Urothelium cell line (cell line): ENCODE measurements around the gene SPRR1A.
"Not testable (repeated sequence)": the region's sequence is repeated elsewhere in the genome, so short reads cannot be mapped to it uniquely, and the experiment has no call there.

ENCODE experiments used
- DNase-seq: peaks from one replicate; pipeline ENCODE4 v3.0.0; 2011; ENCODE audit warnings: low spot score, mixed read lengths
- FAIRE-seq: peaks from 2 replicates; lab custom pipeline; 2011; peaks lifted over from hg19 to GRCh38; lab: Jason Lieb, UNC

The SPRR1A gene

DNA sequence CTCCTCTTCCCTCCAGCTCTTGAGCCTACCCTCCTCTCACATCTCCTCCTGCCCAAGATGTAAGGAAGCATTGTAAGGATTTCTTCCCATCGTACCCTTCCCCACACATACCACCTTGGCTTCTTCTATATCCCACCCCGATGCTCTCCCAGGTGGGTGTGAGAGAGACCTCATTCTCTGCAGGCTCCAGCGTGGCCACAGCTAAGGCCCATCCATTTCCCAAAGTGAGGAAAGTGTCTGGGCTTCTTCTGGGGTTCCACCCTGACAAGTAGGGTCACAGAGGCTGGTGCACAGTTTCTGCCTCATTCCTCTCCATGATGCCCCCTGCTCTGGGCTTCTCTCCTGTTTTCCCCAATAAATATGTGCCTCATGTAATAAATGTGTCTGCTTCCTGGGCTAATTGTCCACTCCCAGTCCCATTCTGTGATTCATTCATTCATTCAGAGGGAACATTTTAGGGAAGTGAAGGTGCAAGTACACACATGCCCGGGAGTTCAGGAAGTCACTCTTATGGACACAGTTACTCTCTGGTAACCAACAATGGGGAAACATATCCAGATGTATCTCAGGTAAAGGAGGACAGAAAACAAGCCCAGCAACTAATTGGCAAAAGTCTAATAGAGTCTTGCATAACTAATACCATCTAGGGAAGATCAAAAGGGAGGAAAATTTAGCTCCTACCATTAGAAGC, 11.5 kb upstream of the SPRR1A start:
- no peak for FAIRE-seq

DNA sequence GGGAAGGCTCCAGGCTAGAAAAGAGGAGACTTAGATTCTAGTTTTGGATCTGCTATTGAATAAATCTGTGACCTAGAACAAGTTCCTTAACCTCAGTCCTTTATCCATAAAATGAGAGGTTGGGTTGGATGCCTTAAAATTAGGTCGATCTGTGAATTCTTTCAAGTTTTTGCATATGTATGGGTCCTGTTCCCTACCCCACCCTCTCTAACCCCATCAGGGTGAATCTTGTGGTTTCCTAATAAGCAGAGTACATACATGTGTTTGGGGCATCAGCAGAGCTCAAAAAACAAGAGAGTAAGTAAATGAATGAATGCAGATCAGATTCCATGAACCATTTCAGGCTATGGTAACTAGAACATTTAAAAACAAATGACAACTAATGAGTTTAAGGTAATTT, 7.2 kb upstream of the SPRR1A start:
- no peak for DNase-seq

More for the DNA sequence above, 11.5 kb upstream of the SPRR1A start:
- no peak for DNase-seq

GRCh38 chr1:152977614-152978013, 6.3 kb upstream of the SPRR1A start:
- FAIRE-seq = no peak
- no peak for DNase-seq

More for the DNA sequence above, 7.2 kb upstream of the SPRR1A start:
- no peak for FAIRE-seq

DNA sequence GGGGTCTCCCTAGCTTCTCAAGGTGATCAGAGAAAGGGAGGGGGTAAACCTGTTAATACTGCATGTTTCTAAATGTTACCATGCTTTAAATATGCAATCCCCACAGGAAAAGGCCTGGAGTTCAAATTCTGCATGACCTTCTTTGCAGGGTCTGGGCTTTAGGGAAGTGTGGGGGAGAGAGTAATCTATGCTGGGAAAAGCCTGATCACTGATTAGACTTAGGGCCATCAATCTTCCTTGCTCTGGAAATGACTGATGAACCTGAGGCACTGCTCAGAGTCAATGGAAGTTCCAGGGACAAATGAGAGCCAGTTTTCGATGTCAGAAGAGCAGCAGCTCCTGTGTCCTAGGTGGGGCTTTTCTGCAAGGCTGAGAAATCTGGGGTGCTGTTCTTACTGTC, 3.2 kb upstream of the SPRR1A start:
- no peak for FAIRE-seq
- DNase-seq = no peak

DNA sequence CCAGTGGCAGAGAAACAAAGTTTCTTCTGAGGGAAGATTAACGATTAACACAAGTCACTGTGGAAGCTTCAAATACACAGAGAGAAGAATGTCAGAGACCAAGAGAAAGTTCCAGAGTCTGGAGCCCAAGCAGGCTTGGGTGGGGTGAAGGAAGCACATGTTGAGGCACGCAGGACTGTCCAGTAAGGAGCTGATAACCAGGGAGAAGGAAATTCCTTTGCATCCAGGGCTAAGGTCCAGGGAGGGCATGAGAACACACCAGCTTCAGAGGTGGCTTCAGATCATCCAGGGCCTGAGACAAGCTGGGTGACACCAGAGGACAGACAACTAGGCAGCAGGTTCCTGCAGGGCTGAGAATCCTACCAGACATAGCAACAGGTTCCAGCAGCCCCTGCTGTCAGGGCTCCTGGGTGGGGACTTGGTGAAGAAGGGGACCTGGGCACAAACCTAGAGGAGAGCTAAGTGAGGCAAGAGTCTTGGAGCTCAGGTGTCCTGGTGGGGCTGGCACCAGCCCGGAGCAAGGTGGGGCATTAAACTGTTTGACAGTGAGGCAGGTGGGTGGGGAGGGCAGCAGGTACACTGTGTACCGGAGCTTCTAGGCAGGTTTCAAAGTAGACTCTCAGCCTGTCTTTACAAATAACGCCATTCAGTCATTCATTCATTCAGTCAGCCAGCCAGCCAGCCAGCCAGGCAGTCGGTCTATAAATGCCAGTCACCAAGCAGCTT, 2.6 kb upstream of the SPRR1A start:
- FAIRE-seq (no peak), DNase-seq (no peak)

- FAIRE-seq = no peak
- no peak for DNase-seq
Measured at GRCh38 chr1:152982076-152982475, 1.8 kb upstream of the SPRR1A start.

GRCh38 chr1:152983234-152983633, 647 bp upstream of the SPRR1A start:
- DNase-seq (no peak), FAIRE-seq (no peak)

DNA sequence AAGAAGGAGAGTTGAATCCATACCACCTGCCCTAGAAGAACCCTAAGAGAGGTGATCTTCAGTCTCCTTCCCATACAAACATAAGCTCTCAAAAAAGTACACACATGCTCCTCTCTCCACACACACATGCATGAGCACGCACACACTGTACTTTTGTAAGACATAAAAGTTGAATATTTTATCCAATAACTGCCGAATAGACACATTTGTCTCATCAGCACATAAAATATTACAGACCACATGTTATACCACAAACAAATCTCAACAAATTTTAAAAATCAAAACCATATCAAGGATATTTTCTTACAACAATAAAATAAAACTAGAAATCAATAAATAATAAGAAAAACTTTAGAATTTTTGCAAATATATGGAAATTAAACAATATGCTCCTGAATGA, 2.7 kb downstream of the SPRR1A start:
- FAIRE-seq (no peak), DNase-seq (no peak)

DNA sequence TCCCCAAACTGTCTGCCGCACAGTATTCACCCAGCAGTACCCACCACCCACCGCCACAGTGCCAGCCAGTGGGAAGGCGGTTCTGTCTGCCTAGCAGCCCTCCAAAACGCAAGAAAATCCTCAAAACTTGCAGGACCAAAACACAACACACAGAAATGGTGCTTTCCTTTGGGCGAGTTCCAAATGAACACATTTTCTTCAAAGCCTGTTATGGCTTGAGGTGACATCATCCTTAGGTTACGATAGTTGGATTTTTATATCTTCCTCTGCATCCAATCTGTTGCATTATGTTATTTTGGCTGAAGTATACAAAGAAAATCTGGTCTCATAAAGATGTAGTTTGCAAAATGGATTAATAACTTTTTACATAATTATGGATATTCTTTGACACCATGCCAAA, 9.3 kb downstream of the SPRR1A start:
- FAIRE-seq (peak; percentile 32), DNase-seq (no peak)

DNA sequence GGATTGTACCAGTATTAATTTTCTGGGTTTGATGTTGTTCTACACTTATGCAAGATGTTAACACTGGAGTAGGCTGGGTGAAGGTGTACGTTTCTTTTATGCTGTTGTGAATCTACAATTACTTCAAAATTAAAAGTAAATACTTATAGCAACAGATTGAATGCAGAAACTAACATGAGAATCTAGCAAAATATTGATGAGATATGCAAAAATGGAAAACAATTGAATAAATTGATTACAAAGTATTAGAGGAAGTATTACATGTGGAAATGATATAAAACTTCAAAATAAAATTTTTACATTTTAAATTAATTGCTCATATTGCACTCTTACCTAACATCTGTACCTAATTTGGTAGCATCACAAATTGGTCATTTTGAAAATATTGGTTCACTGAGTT, 12.0 kb downstream of the SPRR1A start:
- DNase-seq (no peak), FAIRE-seq (no peak)

DNA sequence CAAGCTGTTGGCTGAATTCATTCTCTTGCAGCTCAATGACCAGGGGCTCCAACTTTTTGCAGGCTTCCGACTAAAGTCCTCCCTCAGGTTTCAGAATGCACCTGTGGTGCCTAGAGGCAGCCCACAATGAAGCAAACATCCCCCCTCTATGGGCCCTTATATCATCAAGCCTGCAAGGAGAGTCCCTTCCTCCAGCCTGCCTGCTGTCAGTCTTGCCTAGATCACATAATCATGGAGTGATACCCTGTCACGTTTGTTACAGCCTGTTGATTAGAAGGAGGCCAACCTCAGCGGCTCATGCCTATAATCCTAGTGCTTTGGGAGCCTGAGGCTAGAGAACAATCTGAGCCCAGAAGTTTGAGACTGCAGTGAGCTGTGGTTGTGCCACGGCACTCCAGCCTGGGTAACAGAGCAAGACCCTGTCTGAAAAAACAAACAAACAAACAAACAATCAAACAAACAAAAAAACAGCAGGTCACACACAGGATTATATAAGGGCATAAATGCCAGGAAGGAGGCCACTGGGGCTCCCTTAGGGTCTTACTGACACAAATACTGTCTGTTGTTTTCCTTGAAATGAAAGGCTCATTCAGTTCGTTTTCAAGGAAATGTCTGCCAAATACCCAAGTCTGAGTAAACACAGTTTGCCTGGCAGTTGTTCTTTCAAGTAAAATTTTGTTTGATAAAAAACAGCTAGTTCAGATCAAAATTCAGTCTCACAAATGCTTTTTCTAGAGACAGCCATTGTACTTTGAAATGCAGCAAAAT, 12.9 kb downstream of the SPRR1A start:
- no peak for FAIRE-seq
- DNase-seq = no peak

DNA sequence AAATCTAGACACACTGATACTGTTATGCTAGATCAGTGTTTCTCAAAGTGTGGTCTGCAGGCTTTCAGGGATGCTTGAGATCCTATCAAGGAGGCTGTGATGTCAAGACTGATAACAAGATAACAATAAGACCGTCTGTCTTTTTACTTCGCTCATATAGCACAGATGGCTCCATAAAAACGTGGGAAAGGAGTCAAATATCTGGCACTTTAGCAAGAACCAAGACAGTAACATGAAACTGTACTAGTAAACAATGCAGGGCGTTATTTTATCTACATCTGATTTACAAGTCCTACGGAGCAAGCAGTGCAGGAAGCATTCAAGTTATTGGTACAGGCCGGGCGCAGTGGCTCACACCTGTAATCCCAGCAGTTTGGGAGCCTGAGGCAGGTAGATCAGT, 14.0 kb downstream of the SPRR1A start:
- DNase-seq (no peak), FAIRE-seq (no peak)

DNA sequence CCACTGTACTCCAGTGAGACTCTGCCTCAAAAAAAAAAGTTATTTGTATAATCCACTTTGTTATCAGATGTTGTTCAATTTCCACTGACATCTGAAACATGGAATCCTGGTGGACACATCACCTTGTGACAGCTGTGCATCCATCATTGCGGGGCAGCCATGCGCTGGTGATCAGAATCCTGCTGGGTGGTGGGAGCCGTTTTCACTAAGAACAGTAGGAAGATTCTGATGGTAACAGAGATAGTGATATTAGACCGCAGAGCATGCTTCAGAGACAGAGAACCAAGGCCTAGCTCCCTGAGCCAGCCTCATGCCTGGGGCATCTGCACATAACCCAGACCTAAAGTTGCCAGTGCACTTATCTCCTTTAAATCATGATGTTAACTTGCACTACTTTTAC, 14.6 kb downstream of the SPRR1A start:
- DNase-seq (no peak), FAIRE-seq (no peak)

GRCh38 chr1:152999818-153000217, 15.9 kb downstream of the SPRR1A start:
- FAIRE-seq = no peak

GRCh38 chr1:153000294-153000693, 16.4 kb downstream of the SPRR1A start:
- DNase-seq (no peak), FAIRE-seq (no peak)

More at GRCh38 chr1:152999818-153000217, 15.9 kb downstream of the SPRR1A start:
- no peak for DNase-seq

- DNase-seq (no peak), FAIRE-seq (no peak)
Measured at GRCh38 chr1:153001382-153001781, 17.5 kb downstream of the SPRR1A start, which contains the start of gene SPRR3. SPRR3 (plus strand) TSS chr1:153001749; CDS start chr1:153003021, 1,272 bp downstream.

DNA sequence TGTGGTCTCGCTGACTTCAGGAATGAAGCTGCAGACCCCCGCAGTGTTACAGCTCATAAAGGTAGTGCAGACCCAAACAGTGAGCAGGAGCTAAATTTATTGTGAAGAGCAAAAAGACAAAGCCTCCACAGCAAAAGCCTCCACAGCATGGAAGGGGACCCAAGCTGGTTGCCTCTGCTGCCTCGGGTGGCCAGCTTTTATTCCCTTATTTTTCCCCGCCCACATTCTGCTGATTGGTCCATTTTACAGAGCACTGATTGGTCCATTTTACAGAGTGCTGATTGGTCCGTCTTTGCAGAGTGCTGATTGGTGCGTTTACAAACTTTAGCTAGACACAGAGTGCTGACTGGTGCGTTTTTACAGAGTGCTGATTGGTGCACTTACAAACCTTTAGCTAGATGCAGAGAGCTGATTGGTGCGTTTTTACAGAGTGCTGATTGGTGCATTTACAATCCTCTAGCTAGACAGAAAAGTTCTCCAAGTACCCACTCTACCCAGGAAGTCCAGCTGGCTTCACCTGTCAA, 27.4 kb downstream of the SPRR1A start:
- DNase-seq, FAIRE-seq: not testable (repeated sequence)

GRCh38 chr1:153021829-153022228, 37.9 kb downstream of the SPRR1A start:
- not testable (repeated sequence) for DNase-seq, FAIRE-seq

GRCh38 chr1:153022340-153022739, 38.5 kb downstream of the SPRR1A start:
- DNase-seq = not testable (repeated sequence)

DNA sequence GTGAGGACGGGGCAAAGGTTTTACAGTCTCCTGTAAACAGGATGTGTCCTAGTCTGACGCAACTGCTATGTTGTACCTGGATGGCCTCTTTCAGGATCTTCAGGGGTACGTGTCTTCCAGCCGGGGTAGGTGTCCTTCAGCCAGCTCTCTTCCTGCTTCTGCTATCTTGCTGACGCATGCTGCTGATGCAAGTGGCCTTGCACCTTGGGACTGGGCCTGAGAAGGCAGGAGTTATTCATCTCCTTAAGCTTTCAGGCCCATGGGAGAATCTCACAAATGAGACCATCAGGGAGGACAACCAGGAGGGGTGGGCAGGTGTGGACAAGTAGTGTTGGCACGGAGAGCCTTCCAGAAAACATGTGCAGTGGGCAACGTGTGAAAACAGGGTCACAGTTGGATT, 39.2 kb downstream of the SPRR1A start:
- no peak for DNase-seq

More at GRCh38 chr1:153022340-153022739, 38.5 kb downstream of the SPRR1A start:
- not testable (repeated sequence) for FAIRE-seq

GRCh38 chr1:153024413-153024812, 40.5 kb downstream of the SPRR1A start:
- DNase-seq = no peak
- FAIRE-seq = no peak

More for the DNA sequence above, 39.2 kb downstream of the SPRR1A start:
- no peak for FAIRE-seq
